Ovary (tissue), 9 donors: ENCODE results near the gene ATP13A4. TPM values are rescaled to one million over a fixed set of nuclear protein-coding genes. Genes with fewer than 3 reads are reported as not detected.

Source experiments
- DNase-seq, 5 donors: peaks; one replicate each; pipeline ENCODE4 v3.0.0-alpha.2; 2019 to 2020
- H3K27ac ChIP-seq, 2 donors: fragments of 200-600 bp; one replicate each; pipeline versions ENCODE4 v1.5.1 to v1.8.0; 2019 to 2022
- H3K27me3 ChIP-seq: fragments of 200-600 bp; one replicate; pipeline ENCODE4 v1.8.0; 2022
- H3K36me3 ChIP-seq: fragments of 200-600 bp; sonication (generic); one replicate; pipeline ENCODE4 v1.5.1; 2019
- H3K4me1 ChIP-seq: one replicate; pipeline ENCODE4 v1.8.1; 2013; ENCODE audit warnings: mild to moderate bottlenecking, moderate library complexity; ENCODE audit not compliant: insufficient read depth
- H3K4me3 ChIP-seq: fragments of 200-600 bp; sonication (generic); one replicate; pipeline ENCODE4 v1.5.1; 2017
- H3K9me3 ChIP-seq, 2 donors: fragments of 200-600 bp in 1 of 2; sonication (generic) in 1 of 2; one replicate each; pipeline versions ENCODE4 v1.5.1 to v1.8.1; 2013 to 2019; ENCODE audit warnings: mild to moderate bottlenecking in 1 of 2, moderate library complexity in 1 of 2
- EP300 ChIP-seq: sonication (generic); formaldehyde crosslinking; IDR thresholded peaks from one replicate; pipeline ENCODE4 v1.6.1; 2017; ENCODE audit warnings: antibody characterized with exemption
- POLR2A ChIP-seq: fragments of 450-650 bp; IDR thresholded peaks from one replicate; pipeline ENCODE4 v1.6.1; 2017; ENCODE audit warnings: antibody characterized with exemption, mild to moderate bottlenecking, moderate library complexity
- WGBS, 3 donors: extraction: QIAGEN DNeasy Blood & Tissue Kit in 1 of 3; methylation state at CpG; one replicate each; pipeline versions ENCODE4 v1.1.5 to v1.1.7; 2013 to 2017; 5-methylcytosine and 5-hydroxymethylcytosine counted together
- intact Hi-C, 4 donors: fragments of 100-400 bp; cut with DNase I; formaldehyde crosslinking; loops; one replicate each; pipeline versions ENCODE4 v1.11.0 to v1.15.1; 2022 to 2023
- polyA plus RNA-seq, 2 donors: library from polyadenylated mRNA; stranded (reverse); fragments of 200-250 nt in 1 of 2; fragments of 350-450 nt in 1 of 2; fragmentation: Illumina TruSeq in 1 of 2; extraction: RNeasy Lipid Tissue Mini Kit (QIAGEN cat#74804) in 1 of 2; gene quantifications; one replicate each; pipeline ENCODE4 v1.2.3, GENCODE V29; 2013 to 2014
- total RNA-seq, 7 donors: library from RNA; depleted of rRNA in 2 of 7; stranded (reverse); fragments of >200 nt in 2 of 7; fragmentation: NEBNext Ultra II Directional in 3 of 7; extraction: Animal tissue kit (Norgen Biotek cat#: 25700) in 3 of 7; gene quantifications; one replicate each; pipeline versions ENCODE4 v1.1.0 to v1.2.4, GENCODE V29; 2016 to 2023
- TF ChIP-seq, protein P1 (sequence below), 3 donors: fragments of 450-650 bp in 2 of 3; fragments of 200-600 bp in 1 of 3; IDR thresholded peaks; one replicate each; pipeline versions ENCODE4 v1.5.1 to v1.8.0; 2016 to 2022; ENCODE audit warnings: antibody characterized with exemption in 3 of 3, mild to moderate bottlenecking in 1 of 3
- donor health status: DM: no; HTN: no; CAD: no; lungs with moderate emphysema.
- donor health status: DM: no; HTN: no; CAD: no.
- donor health status: Bipolar disorder and iron deficiency.
- donor health status: DM: yes; HTN: yes; CAD: no.
- donor health status: DM: no; HTN: no; CAD: no.
- donor health status: DM: yes; HTN: yes; CAD: no.

ATP13A4 gene
- total and polyA plus RNA-seq, 9 donors: 0.27 to 17.5 (median 0.51) TPM

GRCh38 chr3:193564012-193564411 is 9.3 kb upstream of the ATP13A4 start:
- intact Hi-C loops: no loop called here
- H3K36me3 ChIP-seq: no peaks in the 10 kb centered on the region
- no peak overlapping the region for H3K27ac ChIP-seq
- TF ChIP-seq, protein P1, sequence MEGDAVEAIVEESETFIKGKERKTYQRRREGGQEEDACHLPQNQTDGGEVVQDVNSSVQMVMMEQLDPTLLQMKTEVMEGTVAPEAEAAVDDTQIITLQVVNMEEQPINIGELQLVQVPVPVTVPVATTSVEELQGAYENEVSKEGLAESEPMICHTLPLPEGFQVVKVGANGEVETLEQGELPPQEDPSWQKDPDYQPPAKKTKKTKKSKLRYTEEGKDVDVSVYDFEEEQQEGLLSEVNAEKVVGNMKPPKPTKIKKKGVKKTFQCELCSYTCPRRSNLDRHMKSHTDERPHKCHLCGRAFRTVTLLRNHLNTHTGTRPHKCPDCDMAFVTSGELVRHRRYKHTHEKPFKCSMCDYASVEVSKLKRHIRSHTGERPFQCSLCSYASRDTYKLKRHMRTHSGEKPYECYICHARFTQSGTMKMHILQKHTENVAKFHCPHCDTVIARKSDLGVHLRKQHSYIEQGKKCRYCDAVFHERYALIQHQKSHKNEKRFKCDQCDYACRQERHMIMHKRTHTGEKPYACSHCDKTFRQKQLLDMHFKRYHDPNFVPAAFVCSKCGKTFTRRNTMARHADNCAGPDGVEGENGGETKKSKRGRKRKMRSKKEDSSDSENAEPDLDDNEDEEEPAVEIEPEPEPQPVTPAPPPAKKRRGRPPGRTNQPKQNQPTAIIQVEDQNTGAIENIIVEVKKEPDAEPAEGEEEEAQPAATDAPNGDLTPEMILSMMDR (IDR thresholded peaks at IDR 0.05): no peak
- no peak for TF ChIP-seq EP300
- no peak for TF ChIP-seq POLR2A
- no peak for DNase-seq
- no peak overlapping the region for H3K4me3 ChIP-seq
- H3K27me3 ChIP-seq: no peaks in the 10 kb centered on the region
- no peaks in the 10 kb centered on the region for H3K9me3 ChIP-seq
- 78 to 84% (median 79%) methylated on average over 1 of the region's 1 CpG for WGBS, 3 donors
- no peaks in the 10 kb centered on the region for H3K4me1 ChIP-seq

DNA sequence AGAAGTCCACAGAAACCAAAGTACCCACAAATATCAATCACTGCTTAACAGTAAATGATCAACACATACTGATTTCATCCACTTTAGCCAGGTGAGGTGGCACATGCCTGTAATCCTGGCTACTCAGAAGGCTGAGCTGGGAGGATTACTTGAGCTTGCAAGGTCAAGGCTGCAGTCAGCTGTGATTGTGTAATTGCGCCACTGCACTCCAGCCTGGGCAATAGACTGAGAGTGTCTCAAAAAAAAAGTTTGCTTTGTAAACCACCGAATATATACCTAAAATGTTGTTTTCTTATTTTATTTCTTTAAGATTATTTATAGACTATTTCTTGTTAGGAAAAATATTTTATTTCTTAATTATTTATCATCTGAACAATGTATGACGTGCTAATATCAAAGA is 8.7 kb upstream of the ATP13A4 start:
- no peaks in the 10 kb centered on the region for H3K36me3 ChIP-seq
- H3K4me3 ChIP-seq: no peak overlapping the region
- WGBS, 3 donors: 69 to 78% (median 72%) methylated on average over 3 of the region's 3 CpGs
- no peaks in the 10 kb centered on the region for H3K27me3 ChIP-seq
- intact Hi-C loops: no loop called here
- no peaks in the 10 kb centered on the region for H3K9me3 ChIP-seq
- TF ChIP-seq, protein P1 (IDR thresholded peaks at IDR 0.05): no peak
- TF ChIP-seq EP300 (no peak), POLR2A (no peak)
- H3K27ac ChIP-seq: no peak overlapping the region
- peak in 2 of 5 donors; percentile 11 to 19 for DNase-seq
- H3K4me1 ChIP-seq: no peaks in the 10 kb centered on the region

GRCh38 chr3:193560870-193561269 is 6.2 kb upstream of the ATP13A4 start:
- TF ChIP-seq POLR2A (no peak), EP300 (no peak)
- TF ChIP-seq, protein P1 (IDR thresholded peaks at IDR 0.05): no peak
- H3K36me3 ChIP-seq: no peaks in the 10 kb centered on the region
- no peak overlapping the region for H3K4me3 ChIP-seq
- no peaks in the 10 kb centered on the region for H3K27me3 ChIP-seq
- H3K27ac ChIP-seq: no peak overlapping the region
- H3K9me3 ChIP-seq: no peaks in the 10 kb centered on the region
- no peaks in the 10 kb centered on the region for H3K4me1 ChIP-seq
- intact Hi-C loops: no loop called here
- no peak for DNase-seq
- 59 to 72% (median 68%) methylated on average over 4 of the region's 4 CpGs for WGBS, 3 donors

- H3K27ac ChIP-seq: no peak overlapping the region
- intact Hi-C loops: no loop called here
- WGBS, 3 donors: 95 to 97% (median 95%) methylated on average over 4 of the region's 4 CpGs
These were observed 5.4 kb upstream of the ATP13A4 start for GRCh38 chr3:193560091-193560490.

More at GRCh38 chr3:193560091-193560490, 5.4 kb upstream of the ATP13A4 start:
- TF ChIP-seq, protein P1 (IDR thresholded peaks at IDR 0.05): no peak
- no peak for TF ChIP-seq EP300
- no peak for TF ChIP-seq POLR2A
- Histone ChIP-seq H3K9me3 (no peaks in the 10 kb centered on the region), H3K4me3 (no peak overlapping the region), H3K36me3 (no peaks in the 10 kb centered on the region), H3K27me3 (no peaks in the 10 kb centered on the region), H3K4me1 (no peaks in the 10 kb centered on the region)
- no peak for DNase-seq
